GM23338 (cell line): ENCODE measurements around the gene CEACAM21. TPM values are rescaled to one million over a fixed set of nuclear protein-coding genes. Genes with fewer than 3 reads are reported as not detected.

Source experiments
- CREB1 ChIP-seq: fragments of 250-450 bp; sonication (Bioruptor Pico); IDR thresholded peaks from 2 replicates; pipeline ENCODE4 v1.5.0; 2020; ENCODE audit warnings: low read depth, mild to moderate bottlenecking, moderate library complexity
- ETS1 ChIP-seq: IDR thresholded peaks from 2 replicates; pipeline ENCODE4 v1.6.1; 2016; ENCODE audit warnings: antibody characterized with exemption
- EZH2 ChIP-seq: fragments of 200-600 bp; sonication (generic); IDR thresholded peaks from one replicate; pipeline ENCODE4 v1.8.0; 2017; ENCODE audit warnings: antibody characterized with exemption, mild to moderate bottlenecking, low read depth; ENCODE audit not compliant: unreplicated experiment
- EZH2phosphoT487 ChIP-seq: fragments of 200-600 bp; sonication (generic); IDR thresholded peaks from one replicate; pipeline ENCODE4 v1.8.1; 2018; ENCODE audit warnings: antibody characterized with exemption; ENCODE audit not compliant: unreplicated experiment
- JUNB ChIP-seq: IDR thresholded peaks from one replicate; pipeline ENCODE4 v1.6.1; 2016; ENCODE audit warnings: antibody characterized with exemption; ENCODE audit not compliant: unreplicated experiment
- NANOG ChIP-seq: IDR thresholded peaks from 2 replicates; pipeline ENCODE4 v1.6.1; 2016; ENCODE audit warnings: antibody characterized with exemption, borderline replicate concordance
- POLR2AphosphoS5 ChIP-seq: IDR thresholded peaks from 2 replicates; pipeline ENCODE4 v1.6.1; 2016; ENCODE audit warnings: antibody characterized with exemption, low read depth
- REST ChIP-seq: IDR thresholded peaks from one replicate; pipeline ENCODE4 v1.6.1; 2018; ENCODE audit warnings: antibody characterized with exemption; ENCODE audit not compliant: unreplicated experiment
- STAT1 ChIP-seq: IDR thresholded peaks from one replicate; pipeline ENCODE4 v1.6.1; 2016; ENCODE audit warnings: antibody characterized with exemption; ENCODE audit not compliant: unreplicated experiment
- ZNF114 ChIP-seq: fragments of 250-450 bp; sonication (Bioruptor Pico); IDR thresholded peaks from 2 replicates; pipeline ENCODE4 v1.5.0; 2020; ENCODE audit warnings: mild to moderate bottlenecking, moderate library complexity
- ZNF331 ChIP-seq: fragments of 250-450 bp; sonication (Bioruptor Pico); IDR thresholded peaks from 2 replicates; pipeline ENCODE4 v1.5.0; 2020; ENCODE audit warnings: low read depth, mild to moderate bottlenecking, moderate library complexity
- ZNF462 ChIP-seq: fragments of 250-450 bp; sonication (Bioruptor Pico); IDR thresholded peaks from 2 replicates; pipeline ENCODE4 v1.5.0; 2020; ENCODE audit warnings: mild to moderate bottlenecking, moderate library complexity
- polyA plus RNA-seq: library from polyadenylated mRNA; unstranded; fragments of >200 nt; fragmentation: Nextera tagmentation; extraction: Ambion mirVana; gene quantifications from 2 replicates; pipeline ENCODE4 v1.2.1, GENCODE V29; 2016
- total RNA-seq: library from RNA; depleted of rRNA; stranded (reverse); fragments of >200 nt; shearing (Covaris generic); gene quantifications from 2 replicates; pipeline ENCODE4 v1.2.3, GENCODE V29; 2014

Gene CEACAM21
- total and polyA plus RNA-seq, 2 experiments from 2014 or later, result not detected

GRCh38 chr19:41563854-41564514 is 12.0 kb upstream of the CEACAM21 start (continued):
- no peak for TF ChIP-seq ZNF462 (CRISPR knock-in tag)
- TF ChIP-seq ETS1, result no peak
- TF ChIP-seq ZNF331 (CRISPR knock-in tag), result no peak
- no peak for TF ChIP-seq STAT1
- TF ChIP-seq EZH2, result no peak
- TF ChIP-seq POLR2AphosphoS5, result no peak
- no peak for TF ChIP-seq NANOG
- no peak for TF ChIP-seq REST
- TF ChIP-seq EZH2phosphoT487, result no peak
- no peak for TF ChIP-seq ZNF114 (CRISPR knock-in tag)
- TF ChIP-seq CREB1 (CRISPR knock-in tag), result no peak
- no peak for TF ChIP-seq JUNB
